DLD1 (cell line): ENCODE data around the gene CUX1.
"Not testable (repeated sequence)": the region's sequence is repeated elsewhere in the genome, so short reads cannot be mapped to it uniquely, and the experiment has no call there.

Experiments used
- in situ Hi-C: cut with HindIII; loops from 2 replicates; pipeline ENCODE4 v1.10.0; 2017; ENCODE audit warnings: low sequenced_read_pairs

The CUX1 gene

DNA sequence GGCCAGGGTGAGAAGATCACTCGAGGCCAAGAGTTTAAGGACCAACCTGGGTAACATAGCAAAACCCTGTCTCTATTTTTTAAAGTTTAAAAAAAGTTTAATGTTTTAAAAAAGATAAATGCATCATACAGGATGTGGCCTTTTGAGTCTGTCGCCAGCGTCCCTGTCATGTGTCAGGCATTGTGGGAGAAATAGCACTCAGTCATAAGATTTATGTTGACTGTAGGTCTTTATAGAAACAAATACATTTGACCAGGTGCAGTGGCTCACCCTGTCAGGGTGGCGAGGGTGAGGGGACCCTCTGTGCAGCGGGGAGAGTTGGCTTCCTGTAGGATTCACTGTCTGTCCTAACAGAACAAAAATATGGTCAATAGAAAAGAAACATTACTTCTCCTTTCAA is 405.8 kb downstream of the CUX1 start:
- in situ Hi-C loops: no loop called here

- in situ Hi-C loops: no loop called here
These were observed 407.6 kb downstream of the CUX1 start for GRCh38 chr7:102225025-102225424.

DNA sequence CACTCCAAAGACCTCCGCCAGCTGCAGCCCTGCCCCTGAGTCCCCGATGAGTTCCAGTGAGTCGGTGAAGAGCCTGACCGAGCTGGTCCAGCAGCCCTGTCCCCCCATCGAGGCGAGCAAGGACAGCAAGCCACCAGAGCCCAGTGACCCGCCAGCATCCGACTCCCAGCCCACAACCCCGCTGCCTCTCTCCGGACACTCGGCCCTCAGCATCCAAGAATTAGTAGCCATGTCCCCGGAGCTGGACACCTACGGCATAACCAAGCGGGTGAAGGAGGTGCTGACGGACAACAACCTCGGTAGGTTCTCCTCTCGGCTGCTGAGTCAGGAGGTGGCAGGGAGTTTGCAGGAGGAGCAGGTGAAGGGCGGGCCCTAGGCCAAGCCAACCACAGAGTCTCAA is 409.9 kb downstream of the CUX1 start:
- in situ Hi-C loops: no loop called here

DNA sequence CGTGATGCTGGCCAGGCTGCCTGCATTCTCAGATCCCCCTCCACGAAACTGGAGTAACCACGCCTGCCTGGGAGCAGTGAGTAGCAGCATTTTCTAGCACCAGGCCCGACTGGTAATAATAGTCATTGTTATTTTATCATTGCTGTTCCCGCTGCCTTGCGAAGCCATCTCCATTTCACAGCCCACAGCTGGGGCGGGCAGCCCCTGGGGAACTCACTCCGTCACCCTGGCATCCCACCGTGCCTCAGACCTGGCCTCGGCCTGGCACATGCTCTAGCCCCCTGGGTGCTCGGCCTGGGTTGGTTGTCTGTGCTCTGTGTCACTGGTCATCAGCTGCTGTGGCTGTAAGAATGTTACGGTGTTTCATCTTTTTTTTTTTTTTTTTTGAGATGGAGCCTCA is 411.5 kb downstream of the CUX1 start:
- in situ Hi-C loops: no loop called here

DNA sequence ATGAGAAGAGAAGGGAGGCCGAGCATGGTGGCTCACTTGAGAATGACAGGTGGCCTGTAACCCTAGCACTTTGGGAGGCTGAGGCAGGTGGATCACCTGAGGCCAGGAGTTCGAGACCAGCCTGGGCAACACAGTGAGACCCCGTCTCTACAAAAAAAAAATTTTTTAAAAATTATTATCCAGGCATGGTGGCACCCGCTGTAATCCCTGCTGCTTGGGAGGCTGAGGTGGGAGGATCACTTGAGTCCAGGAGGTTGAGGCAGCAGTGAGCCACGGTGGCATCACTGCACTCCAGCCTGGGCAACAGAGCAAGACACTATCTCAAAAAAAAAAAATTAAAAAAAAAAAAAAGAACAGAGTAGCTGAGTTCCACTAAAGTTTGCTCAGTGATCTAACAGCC is 412.7 kb downstream of the CUX1 start:
- in situ Hi-C loops: not testable (repeated sequence)

DNA sequence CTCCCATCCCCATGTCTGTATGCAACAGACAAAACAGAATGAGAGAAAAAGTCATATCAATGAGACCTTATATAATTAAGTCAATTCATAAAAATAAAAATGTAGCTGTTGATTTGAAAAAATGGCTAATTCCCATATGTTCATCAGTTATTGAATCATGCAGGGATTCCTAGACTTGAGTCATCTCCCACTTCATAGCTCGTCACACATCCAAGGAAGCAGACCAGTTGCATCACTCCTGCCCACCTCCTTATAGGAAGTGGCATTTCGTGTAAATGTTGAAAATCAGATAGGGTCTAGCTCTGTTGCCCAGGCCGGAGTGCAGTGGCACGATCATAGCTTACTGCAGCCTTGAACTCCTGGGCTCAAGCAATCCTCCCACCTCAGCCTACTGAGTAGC is 413.2 kb downstream of the CUX1 start:
- in situ Hi-C loops: no loop called here

DNA sequence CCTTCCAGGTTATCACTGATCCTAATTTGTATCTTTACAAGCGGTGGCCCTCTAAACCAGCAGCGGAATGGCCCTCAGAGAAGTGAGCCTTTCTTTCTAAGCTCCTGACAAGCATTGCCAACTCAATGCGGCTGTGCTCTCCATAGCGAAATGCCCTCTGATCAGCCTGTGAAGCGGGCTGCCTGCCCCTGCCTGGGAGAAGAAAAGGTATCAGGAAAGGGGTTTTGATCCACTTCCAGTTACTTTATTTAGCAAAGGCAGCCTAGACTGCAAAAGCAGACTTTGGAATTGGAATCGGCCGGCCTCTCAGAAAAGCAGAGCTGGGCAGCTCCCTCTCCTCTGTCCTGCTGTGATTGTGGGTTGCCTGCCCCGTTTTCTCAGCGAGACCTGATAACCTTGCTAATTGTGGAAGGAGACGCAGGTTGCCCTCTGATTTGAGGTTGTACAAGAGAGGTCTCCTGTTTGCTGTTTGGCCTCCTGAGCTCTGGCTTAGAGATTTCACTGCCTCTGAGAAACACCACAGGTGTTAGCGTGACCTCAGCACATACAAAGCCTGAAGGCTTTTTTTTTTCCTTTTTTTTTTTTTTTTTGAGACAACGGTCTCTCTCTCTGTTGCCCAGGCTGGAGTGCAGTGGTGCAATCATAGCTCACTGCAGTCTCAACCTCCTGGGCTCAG is 415.3 kb downstream of the CUX1 start:
- in situ Hi-C loops: no loop called here

DNA sequence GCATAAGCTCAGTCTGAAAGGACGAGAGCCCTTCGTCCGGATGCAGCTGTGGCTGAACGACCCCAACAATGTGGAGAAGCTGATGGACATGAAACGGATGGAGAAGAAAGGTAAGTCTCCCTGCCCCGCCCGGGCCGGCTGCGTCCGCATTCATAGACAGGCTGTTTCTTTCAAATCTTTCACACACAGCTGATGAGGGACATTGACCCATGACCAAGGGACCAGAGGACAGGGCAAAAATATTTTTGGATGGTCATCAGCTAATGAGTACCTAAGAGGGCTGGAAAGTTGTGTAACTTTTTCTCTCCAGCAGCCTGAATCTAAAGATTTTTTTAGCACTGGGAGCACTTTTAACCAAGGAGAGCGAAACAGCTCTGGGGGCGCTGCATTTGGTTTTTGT is 416.7 kb downstream of the CUX1 start:
- in situ Hi-C loops: no loop called here

DNA sequence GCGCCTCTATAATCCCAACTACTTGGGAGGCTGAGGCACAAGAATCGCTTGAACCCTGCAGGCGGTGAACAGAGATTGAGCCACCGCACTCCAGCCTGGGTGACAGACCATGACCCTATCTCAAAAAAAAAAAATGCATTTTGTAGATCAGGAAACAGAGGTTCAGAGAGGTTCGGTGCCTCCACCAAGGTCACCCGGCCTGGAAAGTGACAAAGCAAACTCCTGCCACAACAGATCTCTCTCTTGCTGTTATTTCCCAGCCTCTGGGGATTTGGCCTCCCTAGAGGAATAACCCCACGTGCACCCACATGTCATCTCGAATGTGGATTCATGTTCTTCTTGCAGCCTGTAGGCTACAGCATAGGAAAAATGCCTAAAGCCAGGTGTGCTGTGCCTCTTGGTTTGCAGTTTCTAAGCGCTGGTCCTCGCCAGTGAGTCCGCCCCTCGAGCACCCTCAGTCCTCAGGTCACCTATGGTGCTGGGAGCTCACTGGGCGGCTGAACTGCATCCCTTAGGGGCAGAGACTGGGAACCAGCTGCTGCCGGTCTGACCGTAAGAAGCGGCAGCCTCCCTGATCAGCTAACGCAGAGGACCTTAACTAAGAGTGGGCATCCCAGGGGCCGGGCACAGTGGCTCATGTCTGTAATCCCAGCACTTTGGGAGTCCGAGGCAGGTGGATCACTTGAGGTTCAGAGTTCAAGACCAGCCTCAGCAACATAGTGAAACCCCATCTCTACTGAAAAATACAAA is 417.6 kb downstream of the CUX1 start:
- in situ Hi-C loops: no loop called here

- in situ Hi-C loops: no loop called here
These were observed 418.7 kb downstream of the CUX1 start for GRCh38 chr7:102236102-102236501.

- in situ Hi-C loops: no loop called here
These were observed 419.3 kb downstream of the CUX1 start for GRCh38 chr7:102236592-102237287.

- in situ Hi-C loops: no loop called here
These were observed 421.9 kb downstream of the CUX1 start for GRCh38 chr7:102239206-102239820.

- in situ Hi-C loops: no loop called here
These were observed 424.0 kb downstream of the CUX1 start for GRCh38 chr7:102241431-102241830.

DNA sequence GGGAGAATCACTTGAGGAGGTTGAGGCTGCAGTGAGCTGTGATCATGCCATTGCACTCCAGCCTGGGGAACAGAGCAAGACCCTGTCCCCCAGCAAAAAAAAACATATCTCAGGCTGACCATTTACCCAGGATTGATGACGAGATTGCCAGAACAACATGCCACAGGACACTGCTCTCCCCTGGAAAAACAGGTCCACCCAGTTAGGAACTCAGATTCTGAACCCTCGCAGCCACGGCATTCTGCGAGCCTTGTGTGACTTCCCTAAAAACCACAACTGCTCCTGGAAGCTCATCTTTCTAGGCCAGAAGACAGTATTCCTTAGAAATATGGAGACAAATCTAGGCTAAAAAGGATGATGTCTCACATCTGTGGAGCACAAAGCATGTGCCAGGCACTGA is 427.2 kb downstream of the CUX1 start:
- in situ Hi-C loops: no loop called here

GRCh38 chr7:102248081-102248455 is 430.6 kb downstream of the CUX1 start:
- in situ Hi-C loops: no loop called here

GRCh38 chr7:102248456-102249395 is 431.3 kb downstream of the CUX1 start:
- in situ Hi-C loops: no loop called here

- in situ Hi-C loops: no loop called here
These were observed 434.3 kb downstream of the CUX1 start for GRCh38 chr7:102251531-102252365.

GRCh38 chr7:102252366-102252982 is 435.0 kb downstream of the CUX1 start:
- in situ Hi-C loops: no loop called here
